Neuronal stem cell (in vitro differentiated cells): ENCODE results near the gene SLC23A3.

Source experiments
- DNase-seq: peaks from one replicate; pipeline ENCODE4 v3.0.0-alpha.2; 2013; ENCODE audit warnings: low spot score
- H2AFZ ChIP-seq: one replicate; pipeline ENCODE4 v1.6.1; 2013; ENCODE audit warnings: mild to moderate bottlenecking, low read length, inconsistent platforms
- H2AK5ac ChIP-seq: 2 replicates; pipeline ENCODE4 v1.6.1; 2013; ENCODE audit warnings: low read depth, mild to moderate bottlenecking, inconsistent platforms, low read length, moderate library complexity, mixed read lengths
- H2BK120ac ChIP-seq: 2 replicates; pipeline ENCODE4 v1.6.1; 2013; ENCODE audit warnings: low read depth, mild to moderate bottlenecking, inconsistent platforms, low read length, moderate library complexity, mixed read lengths
- H2BK12ac ChIP-seq: one replicate; pipeline ENCODE4 v1.6.1; 2013; ENCODE audit warnings: low read length, inconsistent platforms
- H2BK15ac ChIP-seq: 2 replicates; pipeline ENCODE4 v1.6.1; 2013; ENCODE audit warnings: mild to moderate bottlenecking, low read length, inconsistent platforms, mixed read lengths
- H2BK5ac ChIP-seq: one replicate; pipeline ENCODE4 v1.6.1; 2013; ENCODE audit warnings: inconsistent platforms, mild to moderate bottlenecking, low read length, moderate library complexity
- H3K14ac ChIP-seq: one replicate; pipeline ENCODE4 v1.6.1; 2013; ENCODE audit warnings: low read length, inconsistent platforms
- H3K18ac ChIP-seq: 2 replicates; pipeline ENCODE4 v1.6.1; 2013; ENCODE audit warnings: low read length, inconsistent platforms
- H3K23ac ChIP-seq: 2 replicates; pipeline ENCODE4 v1.6.1; 2013; ENCODE audit warnings: low read depth, mild to moderate bottlenecking, mixed read lengths, low read length, inconsistent platforms; ENCODE audit not compliant: poor library complexity
- H3K27ac ChIP-seq: replicated peaks from 3 replicates; pipeline ENCODE4 v1.5.1; 2013; ENCODE audit warnings: low read length, inconsistent platforms
- H3K27me3 ChIP-seq, 3 experiments: 2 replicates each; pipeline ENCODE4 v1.6.1; 2013; ENCODE audit warnings: low read length in 3 of 3, mild to moderate bottlenecking in 2 of 3, inconsistent platforms in 1 of 3, low read depth in 1 of 3, mixed read lengths in 1 of 3, moderate library complexity in 1 of 3; ENCODE audit not compliant: control insufficient read depth in 3 of 3, insufficient read depth in 3 of 3
- H3K36me3 ChIP-seq, 2 donors: replicated peaks in 1 of 2; 2 replicates each; pipeline ENCODE4 v1.6.1; 2013; ENCODE audit warnings: low read length in 2 of 2; ENCODE audit not compliant: control insufficient read depth in 2 of 2, insufficient read depth in 2 of 2
- H3K4ac ChIP-seq: 2 replicates; pipeline ENCODE4 v1.6.1; 2013; ENCODE audit warnings: inconsistent platforms, mild to moderate bottlenecking, low read length, moderate library complexity
- H3K4me1 ChIP-seq, 2 donors: 1 replicate in 1 of 2; 2 replicates in 1 of 2; pipeline ENCODE4 v1.6.1; 2013; ENCODE audit warnings: low read length in 2 of 2, low read depth in 1 of 2; ENCODE audit not compliant: control insufficient read depth in 2 of 2, insufficient read depth in 1 of 2
- H3K4me2 ChIP-seq: one replicate; pipeline ENCODE4 v1.6.1; 2013; ENCODE audit warnings: mild to moderate bottlenecking, low read length, inconsistent platforms; ENCODE audit not compliant: insufficient read depth, poor library complexity, severe bottlenecking
- H3K4me3 ChIP-seq, 2 donors: 2 replicates each; pipeline ENCODE4 v1.5.1; 2013; ENCODE audit warnings: low read length in 2 of 2, mild to moderate bottlenecking in 2 of 2, inconsistent platforms in 1 of 2, moderate library complexity in 1 of 2
- H3K79me1 ChIP-seq: one replicate; pipeline ENCODE4 v1.6.1; 2013; ENCODE audit warnings: low read depth, mild to moderate bottlenecking, inconsistent platforms, low read length, moderate library complexity
- H3K9ac ChIP-seq: one replicate; pipeline ENCODE4 v1.6.1; 2013; ENCODE audit warnings: mild to moderate bottlenecking, low read depth, low read length, inconsistent platforms; ENCODE audit not compliant: poor library complexity
- H3K9me3 ChIP-seq, 2 donors: replicated peaks in 1 of 2; 2 replicates each; pipeline versions ENCODE3 to v1.6.1; 2013; ENCODE audit warnings: low read length in 2 of 2, mild to moderate bottlenecking in 2 of 2, inconsistent platforms in 1 of 2, low read depth in 1 of 2, mixed read lengths in 1 of 2, moderate library complexity in 1 of 2; ENCODE audit not compliant: control insufficient read depth in 2 of 2, insufficient read depth in 1 of 2
- H4K8ac ChIP-seq: one replicate; pipeline ENCODE4 v1.6.1; 2013; ENCODE audit warnings: low read depth, mild to moderate bottlenecking, inconsistent platforms, low read length, moderate library complexity
- H4K91ac ChIP-seq: one replicate; pipeline ENCODE4 v1.6.1; 2013; ENCODE audit warnings: low read length, low read depth, mild to moderate bottlenecking, inconsistent platforms; ENCODE audit not compliant: poor library complexity
- WGBS, 2 donors: extraction: QIAGEN DNeasy Blood & Tissue Kit; methylation state at CpG; one replicate each; pipeline ENCODE4 v1.1.7; 2013; ENCODE audit warnings: missing lambda C conversion rate in 2 of 2, mixed read lengths in 1 of 2; ENCODE audit not compliant: insufficient read length in 2 of 2, insufficient replicate concordance in 1 of 2; ENCODE audit errors: extremely low coverage in 2 of 2; 5-methylcytosine and 5-hydroxymethylcytosine counted together

The SLC23A3 gene

DNA sequence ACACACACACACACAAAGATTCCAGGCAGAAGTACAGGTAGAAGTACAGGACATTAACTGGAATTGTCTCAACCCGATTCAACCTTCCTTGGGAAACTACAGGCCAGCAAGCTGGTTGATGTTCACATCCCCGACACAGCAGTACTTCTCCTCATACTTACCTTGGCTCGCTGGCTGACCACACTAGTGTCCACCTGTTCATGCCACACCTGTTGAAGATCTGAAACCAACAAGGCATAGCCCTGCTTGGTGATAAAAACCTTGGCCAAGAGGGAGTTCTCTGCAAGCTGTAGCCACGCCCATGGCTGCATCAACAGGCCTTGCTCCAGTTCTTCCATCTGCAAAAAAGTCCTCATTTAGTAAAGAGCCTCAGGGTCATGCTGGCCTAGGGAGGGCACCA, 11.8 kb downstream of the SLC23A3 start:
- no peak overlapping the region for H3K4me3 ChIP-seq
- no CpG with 5 or more reads among the region's 4 CpGs for WGBS, 2 donors

DNA sequence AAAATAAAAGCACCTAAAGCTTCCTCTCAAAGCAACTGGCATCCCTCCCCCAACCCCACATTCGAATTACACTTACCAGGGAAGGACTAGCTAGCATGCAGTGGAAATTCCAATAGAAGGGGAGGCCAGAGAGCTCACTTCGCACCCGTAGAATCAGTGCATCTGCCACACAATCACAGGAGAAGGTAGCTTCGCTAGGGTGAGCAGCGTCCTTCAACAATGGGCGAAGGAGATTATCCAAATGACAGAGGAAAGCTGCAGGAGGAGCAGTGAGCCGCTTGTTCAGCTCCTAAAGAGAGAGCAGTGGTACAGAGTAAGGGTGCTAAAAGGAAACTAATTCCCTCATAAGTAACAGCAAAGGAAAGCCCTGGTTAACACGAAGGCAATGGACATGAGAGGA, 12.4 kb downstream of the SLC23A3 start:
- Histone ChIP-seq H4K8ac (no peak overlapping the region), H2AK5ac (no peak overlapping the region), H2BK120ac (no peak overlapping the region), H3K27me3 (no peaks in the 10 kb centered on the region), H4K91ac (no peak overlapping the region), H2BK12ac (no peak overlapping the region), H3K23ac (no peak overlapping the region), H3K79me1 (no peaks in the 10 kb centered on the region), H3K4ac (no peak overlapping the region), H3K9ac (no peak overlapping the region), H3K4me2 (no peak overlapping the region), H3K14ac (no peak overlapping the region), H3K9me3 (no peaks in the 10 kb centered on the region), H3K4me1 (peaks cover 5 to 8% of the 10 kb centered on the region in 2 donors), H3K36me3 (peaks cover 0 to 32% of the 10 kb centered on the region in 2 donors), H2BK5ac (no peak overlapping the region), H3K27ac (no peak overlapping the region), H3K18ac (no peak overlapping the region), H2BK15ac (no peak overlapping the region), H3K4me3 (no peak overlapping the region), H2AFZ (no peak overlapping the region)
- WGBS, 2 donors: no CpG with 5 or more reads among the region's 8 CpGs
- DNase-seq: no peak

More for the DNA sequence above, 11.8 kb downstream of the SLC23A3 start:
- Histone ChIP-seq H3K9ac (no peak overlapping the region), H2BK5ac (no peak overlapping the region), H2BK15ac (no peak overlapping the region), H3K23ac (no peak overlapping the region), H3K36me3 (peaks cover 0 to 32% of the 10 kb centered on the region in 2 donors), H4K8ac (no peak overlapping the region), H2AFZ (no peak overlapping the region), H3K14ac (no peak overlapping the region), H3K27ac (no peak overlapping the region), H2BK12ac (no peak overlapping the region), H3K79me1 (no peaks in the 10 kb centered on the region), H3K4me1 (peaks cover 5 to 8% of the 10 kb centered on the region in 2 donors), H3K4me2 (no peak overlapping the region), H3K27me3 (no peaks in the 10 kb centered on the region), H3K18ac (no peak overlapping the region), H4K91ac (no peak overlapping the region), H2AK5ac (no peak overlapping the region), H2BK120ac (no peak overlapping the region), H3K4ac (no peak overlapping the region), H3K9me3 (no peaks in the 10 kb centered on the region)
- no peak for DNase-seq

GRCh38 chr2:219155054-219155644, 14.7 kb downstream of the SLC23A3 start:
- no CpG with 5 or more reads among the region's 4 CpGs for WGBS, 2 donors
- peak; percentile 76 for DNase-seq

DNA sequence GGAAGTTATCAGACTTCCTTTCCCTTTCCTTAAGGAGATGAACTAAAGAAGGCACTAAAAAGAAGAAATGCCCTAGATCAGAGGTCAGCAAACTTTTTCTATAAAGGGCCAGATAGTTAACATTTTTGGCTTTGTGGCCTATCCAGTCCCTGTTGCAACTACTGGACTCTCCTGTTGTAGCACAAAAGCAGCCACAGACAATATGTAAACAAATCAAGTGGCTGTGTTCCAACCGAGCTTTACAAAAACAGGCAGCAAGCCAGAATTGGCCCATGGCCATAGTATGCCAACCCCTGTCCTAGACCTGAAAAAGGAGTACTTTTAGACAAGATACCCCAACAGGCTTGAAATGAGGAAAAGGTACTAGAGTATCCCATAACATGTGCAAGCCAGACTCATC, 20.2 kb downstream of the SLC23A3 start:
- peaks cover 11 to 48% of the 10 kb centered on the region in 2 donors for H3K36me3 ChIP-seq
- no peak for DNase-seq
- no peak overlapping the region for H3K27ac ChIP-seq
- no peak overlapping the region for H3K4me2 ChIP-seq
- H4K91ac ChIP-seq: no peak overlapping the region
- H3K14ac ChIP-seq: no peak overlapping the region
- no peaks in the 10 kb centered on the region for H3K27me3 ChIP-seq
- H2BK12ac ChIP-seq: no peak overlapping the region
- no peaks in the 10 kb centered on the region for H3K79me1 ChIP-seq
- no peak overlapping the region for H3K23ac ChIP-seq
- H3K4me1 ChIP-seq: peaks cover 0 to 2% of the 10 kb centered on the region in 2 donors
- H2AFZ ChIP-seq: no peak overlapping the region
- H3K9me3 ChIP-seq: no peaks in the 10 kb centered on the region
- no peak overlapping the region for H4K8ac ChIP-seq
- H3K18ac ChIP-seq: no peak overlapping the region
- no peak overlapping the region for H2BK5ac ChIP-seq
- H2BK15ac ChIP-seq: no peak overlapping the region
- no peak overlapping the region for H3K9ac ChIP-seq
- H3K4me3 ChIP-seq: no peak overlapping the region
- no peak overlapping the region for H2BK120ac ChIP-seq
- H2AK5ac ChIP-seq: no peak overlapping the region
- no CpG with 5 or more reads among the region's 1 CpG for WGBS, 2 donors
- no peak overlapping the region for H3K4ac ChIP-seq

More at GRCh38 chr2:219155054-219155644, 14.7 kb downstream of the SLC23A3 start:
- H2BK120ac ChIP-seq: no peak overlapping the region
- H3K4ac ChIP-seq: no peak overlapping the region
- H4K8ac ChIP-seq: no peak overlapping the region
- no peak overlapping the region for H3K14ac ChIP-seq
- no peak overlapping the region for H3K9ac ChIP-seq
- no peak overlapping the region for H3K18ac ChIP-seq
- no peaks in the 10 kb centered on the region for H3K9me3 ChIP-seq
- H2AFZ ChIP-seq: no peak overlapping the region
- no peak overlapping the region for H2BK5ac ChIP-seq
- no peaks in the 10 kb centered on the region for H3K79me1 ChIP-seq
- no peak overlapping the region for H2BK12ac ChIP-seq
- H3K27ac ChIP-seq: no peak overlapping the region
- H3K23ac ChIP-seq: no peak overlapping the region
- no peak overlapping the region for H4K91ac ChIP-seq
- peaks cover 0 to 37% of the 10 kb centered on the region in 2 donors for H3K36me3 ChIP-seq
- H3K27me3 ChIP-seq: no peaks in the 10 kb centered on the region
- no peak overlapping the region for H2AK5ac ChIP-seq
- no peak overlapping the region for H3K4me2 ChIP-seq
- H3K4me3 ChIP-seq: no peak overlapping the region
- H2BK15ac ChIP-seq: no peak overlapping the region
- peaks cover 5 to 6% of the 10 kb centered on the region in 2 donors for H3K4me1 ChIP-seq
